GM21723 (cell line): ENCODE results near the gene WDR18.
"Not testable (repeated sequence)": the region's sequence is repeated elsewhere in the genome, so short reads cannot be mapped to it uniquely, and the experiment has no call there.

Experiments used
- ATAC-seq: cut with Tn5 transposase; IDR thresholded peaks from one replicate; pipeline ENCODE4 v1.9.1; 2021; ENCODE audit warnings: mild to moderate bottlenecking, moderate library complexity; ENCODE audit not compliant: unreplicated experiment

Gene WDR18

DNA sequence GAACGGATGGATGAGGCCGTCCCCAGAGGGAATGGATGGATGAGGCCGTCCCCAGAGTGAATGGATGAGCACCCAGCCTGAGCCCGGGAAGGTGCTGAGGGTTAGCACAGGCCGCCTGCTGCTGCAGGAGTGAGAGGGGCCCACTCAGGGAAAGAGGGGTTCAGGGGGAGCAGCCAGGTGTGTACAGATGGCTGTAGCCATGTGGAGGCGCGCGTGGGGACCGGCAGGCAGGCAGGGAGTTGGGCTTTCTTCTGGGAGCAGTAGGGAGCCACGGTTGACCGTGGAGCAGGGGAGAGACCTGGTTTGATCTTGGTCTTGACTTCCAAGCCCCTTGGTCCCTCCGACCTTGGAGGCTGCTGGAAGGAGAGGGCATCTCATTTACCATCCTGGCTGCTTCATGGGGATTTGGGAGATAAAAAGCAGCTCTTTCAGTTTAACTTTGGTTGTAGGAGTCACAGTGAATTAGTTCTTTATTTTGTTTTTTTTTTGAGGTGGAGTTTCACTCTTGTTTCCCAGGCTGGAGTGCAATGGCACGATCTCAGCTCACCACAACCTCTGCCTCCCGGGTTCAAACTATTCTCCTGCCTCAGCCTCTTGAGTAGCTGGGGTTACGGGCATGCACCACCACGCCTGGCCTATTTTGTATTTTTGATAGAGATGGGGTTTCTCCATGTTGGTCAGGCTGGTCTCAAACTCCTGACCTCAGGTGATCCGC, 33.6 kb upstream of the WDR18 start:
- no peak for ATAC-seq

DNA sequence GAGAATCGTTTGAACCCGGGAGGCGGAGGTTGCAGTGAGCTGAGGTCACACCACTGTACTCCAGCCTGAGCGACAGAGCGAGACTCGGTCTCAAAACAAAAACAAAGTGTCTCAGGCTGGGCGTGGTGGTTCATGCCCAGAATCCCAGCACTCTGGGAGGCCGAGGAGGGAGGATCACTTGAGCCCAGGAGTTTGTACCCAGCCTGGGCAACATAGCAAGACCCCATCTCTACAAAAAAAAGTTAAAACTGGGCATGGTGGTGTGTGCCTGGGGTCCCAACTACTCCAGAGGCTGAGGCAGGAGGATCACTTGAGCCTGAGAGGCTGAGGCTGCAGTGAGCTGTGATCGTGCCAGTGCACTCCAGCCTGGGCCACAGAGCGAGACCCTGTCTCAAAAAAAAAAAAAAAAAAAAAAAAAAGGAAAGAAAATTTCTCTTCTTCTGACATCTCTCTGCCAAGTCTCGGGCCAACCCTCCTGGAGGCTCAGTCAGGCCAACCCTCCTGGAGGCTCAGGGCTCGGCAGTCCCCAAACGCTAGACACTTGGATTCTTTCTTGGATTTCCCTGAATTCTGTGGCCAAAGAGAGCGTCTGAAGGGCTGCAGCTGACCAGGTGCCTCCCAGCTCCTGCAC, 32.0 kb upstream of the WDR18 start:
- ATAC-seq: no peak

DNA sequence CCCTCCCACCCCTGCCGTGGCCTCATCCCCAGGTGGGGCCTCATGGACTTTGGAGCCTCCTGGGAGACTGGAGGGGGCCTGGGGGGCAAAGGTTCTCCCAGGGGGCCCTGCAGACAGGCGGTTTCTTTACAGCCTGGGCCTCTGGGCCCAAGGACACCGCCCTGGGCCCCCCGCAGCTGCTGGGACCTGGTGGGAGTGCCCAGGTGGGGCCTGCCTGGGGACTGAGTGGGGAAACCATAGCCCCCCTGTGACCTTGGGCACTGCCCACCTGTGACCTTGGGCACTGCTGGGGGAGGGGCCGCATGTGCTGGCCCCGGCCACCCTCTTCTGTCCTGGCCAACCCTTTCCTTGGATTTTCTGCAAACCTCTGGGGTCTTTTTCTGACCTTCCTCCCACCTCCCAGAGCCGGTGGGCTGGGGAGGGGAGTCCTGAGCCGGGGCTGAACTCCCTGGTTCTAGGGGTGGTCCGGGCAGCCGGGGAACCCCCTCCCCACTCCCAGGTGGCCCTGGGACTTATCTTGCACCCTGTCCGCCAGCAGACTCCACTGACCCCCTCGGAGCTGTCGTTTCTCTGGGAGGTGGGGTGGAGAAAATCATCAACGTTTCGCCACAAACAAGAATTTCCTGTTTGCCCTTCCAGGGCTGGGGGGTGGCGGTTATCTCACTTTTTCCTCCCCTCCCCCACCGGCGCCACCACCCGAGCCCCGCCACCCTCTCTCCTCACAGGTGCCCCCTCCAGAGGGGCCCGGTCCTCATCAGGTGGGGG, 31.3 kb upstream of the WDR18 start:
- no peak for ATAC-seq

DNA sequence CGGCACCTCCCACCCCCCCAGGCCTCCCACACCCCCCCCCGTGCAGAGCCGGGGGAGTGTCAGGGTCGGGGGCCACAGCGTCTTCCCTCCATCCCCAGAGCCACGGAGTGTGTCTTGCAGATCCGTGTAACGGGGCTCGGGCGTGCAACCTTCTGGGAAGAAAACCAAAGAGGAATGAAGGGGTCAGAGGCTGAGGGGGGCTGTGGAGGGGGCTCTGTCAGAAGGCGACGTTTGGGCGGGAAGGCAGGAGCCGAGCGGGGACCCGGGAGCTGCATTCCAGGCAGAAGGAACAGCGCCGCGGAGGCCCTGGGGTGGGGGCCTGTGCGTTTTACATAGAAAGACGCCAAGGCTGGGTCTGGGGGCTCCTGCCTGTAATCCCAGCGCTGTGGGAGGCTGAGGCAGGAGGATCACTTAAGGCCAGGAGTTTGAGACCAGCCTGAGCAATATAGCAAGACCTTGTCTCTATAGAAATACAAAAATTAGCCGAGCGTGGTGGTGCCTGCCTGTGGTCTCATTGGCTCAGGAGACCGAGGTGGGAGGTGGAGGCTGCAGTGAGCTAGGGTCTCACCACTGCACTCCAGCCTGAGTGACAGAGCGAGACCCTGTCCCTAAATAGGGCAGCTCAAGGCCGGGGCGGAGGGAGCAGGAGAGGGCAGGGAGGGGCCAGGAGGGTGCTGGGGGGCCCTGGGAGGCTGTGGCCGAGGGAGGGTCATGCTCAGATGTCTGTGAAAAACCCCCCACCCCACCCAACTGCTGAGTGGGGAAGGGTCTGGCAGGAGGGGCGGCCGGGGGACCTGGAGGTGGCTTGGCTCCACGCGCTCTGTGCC, 30.5 kb upstream of the WDR18 start:
- no peak for ATAC-seq

DNA sequence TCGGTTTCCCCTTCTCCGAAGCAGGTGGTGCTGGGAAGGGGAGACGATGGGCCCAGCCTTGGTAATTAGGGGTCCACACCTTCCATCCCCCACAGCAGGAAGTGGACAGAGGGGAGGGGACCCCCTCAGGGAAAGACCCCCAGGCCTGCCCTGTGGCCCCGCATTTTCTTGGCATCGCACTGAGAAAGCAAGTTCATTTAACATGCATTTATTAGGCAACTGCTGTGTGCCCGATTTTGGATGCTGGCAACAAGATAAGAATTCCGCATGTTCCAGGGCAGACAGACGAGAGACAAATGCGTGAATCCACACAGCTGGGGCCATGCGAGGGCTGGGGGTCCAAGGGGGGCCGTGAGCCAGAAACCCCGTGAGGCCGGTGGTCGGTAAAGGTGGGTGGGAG, 29.9 kb upstream of the WDR18 start:
- ATAC-seq: no peak

DNA sequence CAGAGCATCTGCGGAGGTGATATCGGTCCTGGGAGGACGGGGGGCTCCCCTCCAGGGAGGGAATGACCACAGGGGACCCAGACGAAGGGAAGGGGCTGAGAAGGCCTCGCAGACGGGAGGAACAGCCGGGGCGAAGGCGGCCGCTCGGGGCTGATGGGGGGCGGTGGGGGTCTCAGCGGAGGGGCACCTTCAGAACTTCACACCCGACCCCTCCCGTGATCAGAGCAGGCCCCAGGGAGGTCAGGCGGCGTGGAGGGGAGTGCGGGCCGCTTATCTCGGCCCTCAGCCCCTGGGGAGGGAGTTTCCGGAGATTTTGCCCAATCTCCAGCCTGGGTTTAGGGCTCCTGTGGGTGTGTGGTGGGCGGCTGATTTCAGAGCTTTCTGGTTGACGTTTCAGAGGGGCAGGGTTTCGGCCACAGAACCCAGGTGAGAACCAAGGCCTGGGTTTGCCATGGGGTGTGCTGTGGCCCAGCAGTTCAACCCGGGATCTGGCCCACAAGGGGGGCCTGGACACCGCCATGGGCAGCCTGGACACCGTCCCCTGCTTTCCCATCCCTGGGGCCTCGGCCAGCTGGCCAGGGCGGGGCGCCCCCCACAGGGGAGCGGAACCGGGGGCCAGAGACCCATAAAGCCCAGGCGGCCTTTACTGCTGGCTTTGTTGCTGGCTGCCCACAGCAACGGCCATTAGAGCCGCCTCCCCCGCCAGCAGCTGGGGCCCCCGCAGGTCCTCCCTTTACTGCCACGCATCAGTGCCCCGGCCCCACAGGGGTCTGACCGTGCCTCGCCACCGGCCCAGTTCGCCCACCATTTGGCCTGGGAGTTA, 29.3 kb upstream of the WDR18 start:
- ATAC-seq: peak; percentile 49

DNA sequence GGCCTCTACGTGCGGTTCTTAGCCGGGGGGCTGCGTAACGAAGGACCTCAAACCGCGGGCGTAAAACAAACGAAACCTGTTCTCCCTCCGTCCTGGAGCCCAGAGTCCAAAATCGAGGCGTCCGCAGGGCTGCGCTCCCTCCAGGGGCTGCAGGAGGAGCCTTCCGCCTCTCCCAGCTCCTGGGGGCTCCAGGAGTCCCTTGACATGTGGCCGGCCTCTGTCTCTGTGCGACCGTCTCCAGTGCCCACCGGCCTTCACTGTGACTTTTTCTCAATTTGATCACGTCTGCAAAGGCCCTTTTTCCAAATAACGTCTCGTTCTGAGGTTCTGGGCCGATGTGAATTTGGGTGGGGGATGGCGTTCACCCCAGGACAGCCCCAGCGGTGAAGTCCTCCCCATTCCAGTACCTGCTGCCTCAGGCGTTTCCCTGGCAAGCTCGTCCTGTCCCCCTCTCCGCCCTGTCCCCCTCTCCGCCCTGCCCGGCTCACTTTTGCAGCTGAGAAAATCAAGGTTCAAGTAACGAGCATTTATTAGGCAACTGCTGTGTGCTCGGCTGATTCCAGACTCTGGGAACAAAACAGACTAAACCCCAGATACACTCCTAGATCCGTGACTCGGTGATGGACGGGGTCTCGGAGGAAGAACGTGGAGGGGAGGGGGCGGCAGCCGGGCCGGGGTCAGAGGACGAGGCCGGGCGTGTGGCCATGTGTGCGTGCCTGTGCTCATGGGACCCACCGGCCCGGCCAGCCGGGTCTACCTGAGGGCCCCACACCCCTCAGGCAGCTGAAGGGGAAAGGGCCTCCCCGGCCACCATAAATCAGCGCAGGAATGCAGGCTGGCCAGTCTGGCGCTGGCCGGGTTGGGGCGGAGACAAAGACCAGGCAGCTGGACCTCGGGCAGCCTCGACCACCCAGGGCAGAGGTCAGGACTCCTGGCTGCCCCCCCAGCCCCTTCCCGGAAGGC, 28.1 kb upstream of the WDR18 start:
- ATAC-seq: no peak

DNA sequence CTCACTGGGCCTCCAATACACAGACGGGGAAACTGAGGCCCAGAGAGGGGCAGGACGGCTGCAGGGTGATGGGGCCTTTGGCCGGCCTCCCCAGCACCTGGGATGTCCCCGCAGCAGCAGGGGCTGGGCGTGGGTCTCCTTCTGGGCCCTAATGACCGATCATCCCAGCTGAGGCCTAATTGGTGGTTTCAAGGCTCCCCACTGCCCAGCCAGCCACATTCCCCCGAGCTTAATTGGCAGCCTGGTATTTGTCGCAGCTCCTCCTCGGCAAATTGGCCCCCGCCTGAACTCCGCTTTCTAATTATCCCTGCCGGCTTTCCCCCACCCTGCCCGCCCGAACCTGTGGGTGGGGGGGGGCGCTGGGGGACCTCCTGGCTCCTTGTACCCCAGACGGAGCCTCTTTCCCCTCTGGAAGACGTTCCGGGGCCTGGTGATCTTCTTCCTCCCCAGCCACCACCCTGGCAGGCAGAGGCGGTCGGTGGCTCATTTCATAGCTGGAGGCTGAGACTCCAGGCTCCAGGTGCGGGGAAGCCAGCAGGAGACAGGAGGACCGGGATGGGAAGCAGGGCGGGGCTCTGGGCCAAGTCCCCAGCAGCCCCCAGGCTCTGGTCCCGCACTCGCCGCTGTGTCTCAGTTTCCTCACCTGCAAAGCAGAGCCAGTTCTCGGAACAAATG, 27.2 kb upstream of the WDR18 start:
- ATAC-seq: no peak

DNA sequence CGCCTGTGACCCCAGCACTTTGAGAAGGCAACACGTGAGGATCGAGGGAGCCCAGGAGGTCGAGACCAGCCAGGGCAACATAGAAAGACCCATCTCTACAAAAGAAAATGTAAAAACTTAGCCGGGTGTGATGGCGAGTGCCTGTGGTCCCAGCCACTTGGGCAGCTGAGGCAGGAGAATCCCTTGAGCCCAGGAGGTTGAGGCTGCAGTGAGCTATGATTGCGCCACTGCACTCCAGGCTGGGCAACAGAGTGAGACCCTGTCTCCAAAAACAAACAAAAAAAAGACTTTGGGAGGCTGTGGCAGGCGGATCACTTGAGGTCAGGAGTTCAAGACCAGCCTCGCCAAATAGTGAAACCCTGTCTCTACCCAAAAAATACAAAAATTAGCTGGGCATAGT, 26.6 kb upstream of the WDR18 start:
- not testable (repeated sequence) for ATAC-seq

DNA sequence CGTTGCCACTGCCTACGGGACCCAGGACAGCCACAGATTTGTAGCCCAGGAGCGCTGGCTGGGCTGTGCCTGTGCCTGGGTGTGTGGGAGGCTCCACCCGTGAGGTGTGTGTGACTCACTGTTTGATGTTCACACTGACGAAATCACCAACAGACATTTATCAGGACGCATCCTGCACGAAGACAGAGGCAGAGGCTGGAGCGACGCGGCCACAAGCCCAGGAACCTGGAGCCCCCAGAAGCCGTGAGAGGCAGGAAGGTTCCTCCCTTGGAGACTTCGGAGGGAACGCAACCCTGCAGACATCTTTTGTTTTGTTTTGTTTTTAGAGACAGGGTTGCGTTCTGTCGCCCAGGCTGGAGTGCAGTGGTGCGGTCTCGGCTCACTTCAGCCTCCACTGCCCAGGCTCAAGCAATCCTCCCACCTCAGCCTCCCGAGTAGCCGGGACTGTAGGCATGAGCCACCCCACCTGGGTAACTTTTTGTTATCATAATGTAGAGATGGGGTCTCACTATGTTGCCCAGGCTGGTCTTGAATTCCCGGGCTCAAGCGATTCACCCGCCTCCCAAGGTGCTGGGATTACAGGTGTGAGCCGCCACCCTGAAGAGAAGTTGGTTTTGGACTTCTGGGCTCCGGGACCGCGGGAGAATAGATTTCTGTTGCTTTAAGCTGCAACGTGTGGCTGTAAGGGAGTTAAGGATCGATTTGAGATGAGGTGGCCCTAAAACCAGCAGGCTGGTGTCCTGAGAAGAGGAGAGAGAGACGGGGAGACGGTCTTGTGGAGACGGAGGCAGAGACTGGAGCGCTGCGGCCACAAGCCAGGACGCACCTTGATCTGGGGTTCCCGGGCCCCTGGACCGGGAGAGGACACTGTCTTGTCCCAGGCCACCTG, 24.9 kb upstream of the WDR18 start:
- no peak for ATAC-seq

DNA sequence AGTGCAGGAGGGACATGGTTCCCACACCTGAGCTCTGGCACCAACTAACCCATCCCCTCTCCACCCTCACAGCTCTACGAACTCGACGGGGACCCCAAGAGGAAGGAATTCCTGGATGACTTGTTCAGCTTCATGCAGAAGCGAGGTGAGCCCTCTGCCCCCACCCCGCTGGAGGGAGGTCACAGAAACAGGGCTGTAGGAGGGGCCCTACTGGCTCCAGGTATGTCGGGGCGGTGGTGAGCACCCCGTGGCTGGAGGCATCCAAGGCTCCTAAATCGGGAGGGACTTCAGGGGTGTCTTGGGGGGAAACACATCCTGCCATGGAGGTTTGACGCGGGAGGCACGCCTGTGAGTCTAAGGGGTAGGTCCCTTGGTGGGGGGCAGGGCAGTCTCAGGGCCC, 24.1 kb upstream of the WDR18 start:
- no peak for ATAC-seq

DNA sequence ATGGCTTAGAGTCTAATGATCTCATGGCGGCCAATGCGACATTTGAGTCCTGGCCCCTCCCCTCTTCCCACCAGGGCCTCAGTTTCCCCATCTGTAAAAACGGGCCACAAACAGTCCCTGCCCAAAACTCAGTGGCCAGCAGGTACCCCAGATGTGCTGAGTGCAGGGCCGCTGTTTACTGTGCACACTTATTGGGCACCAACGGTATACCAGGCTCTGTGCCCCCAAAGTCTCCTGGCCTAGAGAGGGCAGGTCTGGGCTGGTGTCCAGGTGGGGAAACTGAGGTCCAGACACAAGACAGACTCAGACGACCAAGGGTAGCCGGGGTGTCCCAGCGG, 23.6 kb upstream of the WDR18 start:
- no peak for ATAC-seq

DNA sequence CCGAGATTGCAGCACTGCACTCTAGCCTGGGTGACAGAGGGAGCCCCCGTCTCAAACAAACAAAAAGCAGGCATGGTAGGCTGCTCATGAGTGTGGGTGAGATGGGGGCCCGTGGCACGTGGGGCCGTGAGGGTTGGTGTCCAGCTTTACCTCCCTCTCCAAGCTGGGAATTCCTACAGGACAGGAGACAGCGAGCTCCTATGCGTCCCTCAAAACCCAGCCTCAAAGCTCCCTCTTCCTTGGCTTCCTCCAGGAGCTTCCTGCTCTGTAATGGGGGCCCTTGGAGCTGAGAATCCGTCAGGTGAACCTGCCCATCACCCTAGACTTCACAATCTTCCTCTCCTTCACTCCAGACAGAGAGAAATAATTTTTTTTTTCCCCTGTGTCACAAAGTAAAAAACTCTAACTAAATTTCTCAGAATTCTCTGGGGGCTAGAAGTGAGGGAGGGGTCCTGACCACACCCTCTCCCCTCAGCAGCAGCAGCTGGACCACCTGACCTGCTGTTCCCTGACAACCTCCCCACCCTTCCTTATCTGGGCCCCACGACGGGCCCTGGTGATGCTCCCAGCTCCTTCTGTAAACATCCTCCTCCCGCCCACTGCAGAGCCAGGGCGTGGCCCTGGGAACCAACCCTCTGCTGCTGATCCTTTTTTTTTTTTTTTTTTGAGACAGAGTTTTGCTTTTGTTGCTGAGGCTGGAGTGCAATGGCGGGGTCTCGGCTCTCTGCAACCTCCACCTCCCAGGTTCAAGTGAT, 22.1 kb upstream of the WDR18 start:
- ATAC-seq: no peak

DNA sequence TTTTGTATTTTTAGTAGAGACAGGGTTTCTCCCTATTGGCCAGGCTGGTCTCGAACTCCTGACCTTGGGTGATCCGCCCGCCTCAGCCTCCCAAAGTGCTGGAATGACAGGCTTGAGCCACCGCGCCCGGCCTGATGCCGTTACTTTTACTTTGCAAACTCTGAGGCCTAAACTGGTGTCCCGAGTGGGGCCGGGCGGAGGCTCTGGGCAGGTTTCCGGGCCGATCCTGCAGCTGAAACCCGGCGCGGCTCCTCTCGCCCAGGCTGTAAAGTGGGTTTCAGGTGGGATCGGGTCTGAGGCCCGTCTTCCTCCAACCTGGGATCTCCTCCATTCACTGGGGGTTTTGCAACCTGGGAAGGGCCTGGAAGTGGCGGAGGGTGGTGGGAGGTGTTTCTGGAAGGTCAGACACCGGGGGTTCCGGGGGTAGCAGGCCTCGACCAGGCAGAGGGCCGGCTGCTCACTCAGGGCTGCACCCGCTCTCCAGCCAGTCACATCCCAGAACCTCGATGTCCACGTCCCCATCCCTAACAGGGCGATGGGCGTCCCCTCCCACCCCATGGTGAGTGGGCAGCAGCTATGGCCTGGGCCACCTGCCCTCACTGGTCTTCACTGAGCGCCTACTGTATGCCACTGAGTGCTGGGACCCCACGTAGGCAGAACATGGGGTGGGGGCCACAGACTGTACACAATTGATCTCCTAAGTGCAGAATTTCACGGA, 21.3 kb upstream of the WDR18 start:
- ATAC-seq: no peak

DNA sequence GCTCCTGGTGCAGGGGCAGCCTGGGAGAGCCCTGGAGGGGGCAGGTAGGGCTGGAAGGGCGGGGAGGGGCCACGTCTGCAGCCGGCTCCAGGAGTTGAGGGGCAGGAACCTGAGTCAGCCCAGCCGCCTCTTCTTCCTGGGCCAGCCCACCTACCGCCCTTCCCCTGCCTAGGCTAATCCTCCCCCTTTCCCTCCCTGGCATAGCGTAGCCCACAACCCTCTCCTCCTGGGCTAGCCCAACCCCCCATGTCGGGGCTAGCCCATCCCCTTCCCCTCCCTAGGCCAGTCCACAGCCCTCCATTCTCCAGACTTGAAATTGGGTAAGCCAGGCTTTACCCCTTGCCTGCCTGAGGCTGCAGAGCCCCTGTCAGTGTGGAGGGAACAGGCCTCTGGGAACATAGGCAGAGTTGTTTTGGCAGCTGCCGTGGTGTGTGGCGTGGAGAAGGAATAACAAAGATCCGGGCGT, 20.6 kb upstream of the WDR18 start:
- ATAC-seq: no peak

DNA sequence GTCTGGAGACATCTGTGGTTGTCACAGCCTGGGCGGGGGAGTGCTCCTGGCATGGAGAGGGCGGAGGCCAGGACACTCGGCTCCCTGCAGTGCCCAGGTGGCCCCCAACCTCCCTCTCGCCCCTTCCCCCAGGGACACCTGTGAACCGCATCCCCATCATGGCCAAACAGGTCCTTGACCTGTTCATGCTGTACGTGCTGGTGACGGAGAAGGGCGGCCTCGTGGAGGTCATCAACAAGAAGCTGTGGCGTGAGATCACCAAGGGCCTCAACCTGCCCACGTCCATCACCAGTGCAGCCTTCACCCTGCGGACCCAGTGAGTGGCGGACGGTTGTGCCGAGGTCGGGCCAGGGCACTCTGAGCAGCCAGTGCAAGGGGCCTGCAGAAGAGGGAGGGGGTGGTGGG, 20.0 kb upstream of the WDR18 start:
- ATAC-seq: no peak
